Measurements from ENCODE around the gene SLC48A1. TPM values are rescaled to one million over a fixed set of nuclear protein-coding genes. Genes with fewer than 3 reads are reported as not detected.

Gene SLC48A1
- total and polyA plus RNA-seq, 2 donors (not counting 3 experiments of a cell fraction or from before 2014, with no cell fraction given), result 17.3 to 20.3 TPM

- Histone ChIP-seq H3K27me3 (ENCODE audit: control insufficient read depth in 2 of 2, insufficient read depth in 2 of 2, low read length in 2 of 2) (no peaks in the 10 kb centered on the region), H2AFZ (ENCODE audit: low read depth, low read length) (no peak overlapping the region), H3K9me1 (replicated peaks; ENCODE audit: control insufficient read depth, extremely low read depth, insufficient read depth, low read length) (no peaks in the 10 kb centered on the region), H4K20me1 (replicated peaks; ENCODE audit: control insufficient read depth, extremely low read depth, insufficient read depth, low read length) (no peaks in the 10 kb centered on the region), H3K4me1 (ENCODE audit: control insufficient read depth, extremely low read depth, insufficient read depth, low read length) (peaks cover 16% of the 10 kb centered on the region), H3K36me3 (ENCODE audit: control insufficient read depth in 2 of 2, extremely low read depth in 1 of 2, insufficient read depth in 2 of 2, low read length in 2 of 2) (no peaks in the 10 kb centered on the region), H3K4me3 (replicated peaks in 1 of 3; ENCODE audit: insufficient read depth in 1 of 3, low read depth in 1 of 3, low read length in 3 of 3) (no peak overlapping the region), H3K9me3 (replicated peaks; ENCODE audit: control insufficient read depth, insufficient read depth, low read length) (no peaks in the 10 kb centered on the region), H3K4me2 (ENCODE audit: insufficient read depth, low read length) (no peak overlapping the region), H3K79me2 (ENCODE audit: control insufficient read depth, insufficient read depth, low read length) (no peaks in the 10 kb centered on the region), H3K27ac (ENCODE audit: insufficient read depth, low read depth, low read length) (no peak overlapping the region), H3K9ac (replicated peaks; ENCODE audit: extremely low read depth, insufficient read depth, low read length) (no peak overlapping the region)
- no TSS peak for BruUV-seq (replicated peaks)
- FAIRE-seq, result no peak
- CTCF ChIA-PET, result interaction anchor here (1.4 to 10.1 kb wide), 4 partner anchors 11 to 68 kb away, joined by 6 to 385 read pairs (median 130); no protein-coding TSS in a partner anchor
- POLR2A ChIA-PET, result no interaction called here
- intact Hi-C loops (cut with micrococcal nuclease) (no loop called here), dilution Hi-C loops (cut with MboI; ENCODE audit: extremely low pct_ligation_motif_present, low sequenced_read_pairs) (no loop called here)
- TF ChIP-seq CTCF (IDR thresholded peaks at IDR 0.05; ENCODE audit: extremely low read depth in 1 of 2, insufficient read depth in 1 of 2, low read depth in 1 of 2, low read length in 2 of 2) (no peak), MAX (IDR thresholded peaks at IDR 0.05; ENCODE audit: insufficient read depth, insufficient read length) (no peak), POLR2AphosphoS5 (IDR thresholded peaks at IDR 0.05; ENCODE audit: insufficient read depth, low read depth, low read length) (no peak), POLR2A (IDR thresholded peaks at IDR 0.05; ENCODE audit: low read depth, low read length) (no peak), GATA2 (IDR thresholded peaks at IDR 0.05; ENCODE audit: insufficient read depth, insufficient read length, low read depth, low read length) (no peak), FOS (IDR thresholded peaks at IDR 0.05; ENCODE audit: borderline replicate concordance, insufficient read depth, low read length) (no peak), EZH2 (IDR thresholded peaks at IDR 0.05; ENCODE audit: borderline replicate concordance, low read depth, low read length, severe bottlenecking) (no peak), MYC (IDR thresholded peaks at IDR 0.05; ENCODE audit: low read depth, low read length) (no peak), JUN (IDR thresholded peaks at IDR 0.05; ENCODE audit: borderline replicate concordance, insufficient read depth, insufficient read length, low read depth) (no peak)
- DNase-seq (ENCODE audit: low read depth, low spot score), result no peak
These were observed 1.7 kb upstream of the SLC48A1 start for GRCh38 chr12:47771304-47771703.

Measured in endothelial cell of umbilical vein (primary cell).